ENCODE measurements around the gene FXYD5.

- no peak for TF ChIP-seq CTCF (conservative IDR thresholded peaks at IDR 0.05 in 1 of 2, IDR thresholded peaks at IDR 0.05 in 1 of 2; ENCODE audit: low read depth in 1 of 2, low read length in 2 of 2)
- no peak for TF ChIP-seq EZH2 (IDR thresholded peaks at IDR 0.05; ENCODE audit: low read length, missing control alignments)
Measured at GRCh38 chr19:35178701-35179100, 24.2 kb downstream of the FXYD5 start.

Measured in fibroblast of lung (primary cell).